DND-41 (cell line): ENCODE measurements around the gene KISS1.

Source experiments
- CTCF ChIP-seq: IDR thresholded peaks from 2 replicates; pipeline ENCODE4 v1.5.1; 2012; ENCODE audit warnings: borderline replicate concordance, low read length, moderate library complexity, mild to moderate bottlenecking; ENCODE audit not compliant: poor library complexity, severe bottlenecking; ENCODE audit errors: extremely low read depth
- EZH2 ChIP-seq: IDR thresholded peaks from 3 replicates; pipeline ENCODE4 v1.6.1; 2012; ENCODE audit warnings: borderline replicate concordance, low read depth, mild to moderate bottlenecking, moderate library complexity, low read length, inconsistent platforms; ENCODE audit not compliant: severe bottlenecking

GRCh38 chr1:204151552-204152309 is 44.6 kb downstream of the KISS1 start, which contains the start of gene ETNK2:
- TF ChIP-seq EZH2 (no peak), CTCF (no peak)
